HG02852 (cell line): ENCODE measurements around the gene AGAP1.

Source experiments
- ATAC-seq: cut with Tn5 transposase; IDR thresholded peaks from one replicate; pipeline ENCODE4 v1.9.1; 2021; ENCODE audit warnings: mild to moderate bottlenecking, moderate library complexity; ENCODE audit not compliant: unreplicated experiment

The AGAP1 gene

DNA sequence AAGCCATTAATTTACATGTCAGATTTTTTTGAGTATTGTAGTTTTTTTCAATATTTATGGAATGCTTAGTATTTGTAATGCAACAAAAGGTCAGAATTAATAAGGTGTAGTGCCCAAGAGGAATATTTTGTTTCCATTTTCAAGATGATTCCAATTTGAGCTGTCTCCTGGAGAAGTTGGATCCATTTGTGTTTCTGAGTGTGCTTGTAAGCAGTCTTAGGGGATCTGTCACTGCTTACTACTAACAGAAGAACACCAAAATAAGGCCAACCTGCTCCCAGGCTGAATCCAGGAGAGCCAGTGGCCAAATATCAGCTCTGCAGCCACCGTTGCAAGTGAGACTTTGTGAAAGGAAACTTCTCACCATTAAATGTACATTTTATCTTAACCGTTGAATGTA, 129.9 kb downstream of the AGAP1 start:
- no peak for ATAC-seq

- ATAC-seq: no peak
These were observed 132.8 kb downstream of the AGAP1 start for GRCh38 chr2:235626658-235627057.

DNA sequence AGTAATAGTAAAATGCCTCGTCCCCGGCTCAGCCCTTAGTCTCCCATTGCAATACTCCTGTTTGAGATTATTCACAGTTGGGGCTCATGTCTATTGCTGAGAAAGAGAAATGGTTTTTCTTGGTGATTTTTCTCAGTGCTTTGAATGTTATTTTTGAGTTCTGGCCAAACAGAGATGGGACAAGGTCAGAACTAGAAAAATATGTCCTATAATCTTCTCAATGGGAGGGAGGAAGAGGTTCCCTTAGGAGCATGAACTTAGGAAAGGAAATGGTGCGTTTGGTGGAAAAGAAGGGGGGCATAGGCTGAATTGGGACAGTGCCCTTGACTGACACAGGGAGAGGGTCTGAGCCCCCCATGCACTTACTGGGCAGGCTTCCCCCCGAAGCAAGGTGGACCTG, 133.8 kb downstream of the AGAP1 start:
- no peak for ATAC-seq

DNA sequence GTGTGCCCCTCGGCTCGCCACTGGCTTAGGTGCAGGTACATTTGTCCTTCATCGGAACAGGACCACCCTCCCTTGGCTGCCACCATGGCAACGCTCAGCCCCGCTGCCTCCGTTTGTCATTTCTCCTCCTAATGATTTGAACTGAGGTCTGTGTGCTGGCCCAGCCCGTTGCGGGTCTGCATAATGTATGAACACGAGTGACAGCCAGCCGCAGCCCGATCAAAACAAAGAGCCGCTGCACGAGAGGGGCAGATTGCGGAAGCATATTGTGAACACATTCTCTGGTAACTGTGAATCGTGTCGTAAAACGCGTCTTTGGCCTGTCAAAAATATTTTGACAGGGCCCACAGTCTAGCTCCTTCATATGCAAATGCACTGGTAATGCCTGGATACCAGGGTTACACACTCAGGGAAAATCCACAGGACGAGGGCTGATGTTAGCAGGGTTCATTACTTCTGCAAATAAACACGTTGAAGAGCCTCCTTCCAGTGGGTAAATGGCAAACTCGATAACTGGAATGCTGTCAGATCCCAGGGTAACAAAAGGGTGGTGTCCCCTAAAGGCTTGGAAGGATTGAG, 137.0 kb downstream of the AGAP1 start:
- no peak for ATAC-seq

GRCh38 chr2:235634435-235635158, 140.8 kb downstream of the AGAP1 start:
- no peak for ATAC-seq

- no peak for ATAC-seq
These were observed 142.7 kb downstream of the AGAP1 start for GRCh38 chr2:235636546-235636945.

GRCh38 chr2:235637896-235638295, 144.1 kb downstream of the AGAP1 start:
- no peak for ATAC-seq

DNA sequence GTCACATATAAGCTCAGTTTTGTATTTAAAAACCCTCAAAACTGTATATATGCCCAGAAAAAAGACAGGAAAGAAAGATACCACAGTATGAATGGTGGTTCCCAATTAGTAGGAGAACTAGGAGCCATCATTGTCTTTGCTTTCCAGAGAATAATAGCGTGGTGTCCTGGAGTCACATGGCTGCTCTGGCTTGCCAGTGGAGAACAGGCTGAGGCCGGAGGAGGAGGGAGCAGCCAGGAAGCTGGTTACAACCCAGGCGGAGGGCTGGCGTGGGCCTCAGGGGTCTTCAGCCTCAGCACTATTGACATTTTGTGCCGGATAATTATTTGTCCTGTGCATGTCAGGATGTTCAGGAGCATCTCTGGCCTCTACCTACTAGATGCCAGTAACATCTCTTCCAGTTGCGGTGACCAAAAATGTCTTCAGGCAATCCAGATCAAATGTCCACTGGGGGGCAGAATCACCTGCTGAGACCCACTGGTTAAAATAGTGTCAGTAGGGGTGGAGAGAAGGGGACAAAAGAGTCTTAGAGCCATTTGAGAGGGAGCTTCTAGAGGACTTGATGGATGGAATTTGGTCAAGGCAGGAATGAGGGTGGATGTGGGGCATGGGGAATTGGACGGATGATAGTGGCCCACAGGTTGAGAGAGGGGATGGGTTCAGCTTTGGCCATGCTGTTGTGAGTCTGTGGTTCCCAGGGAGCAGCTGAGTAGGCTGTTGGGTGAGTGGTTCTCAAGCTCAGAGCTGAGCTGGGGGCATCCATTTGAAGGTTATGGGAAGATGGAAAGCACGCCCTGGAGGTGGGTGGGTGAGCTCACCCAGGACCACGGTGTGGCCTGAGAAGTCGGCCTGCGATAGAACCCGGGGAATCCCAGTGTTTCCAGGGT, 144.9 kb downstream of the AGAP1 start:
- ATAC-seq: no peak

GRCh38 chr2:235639428-235639773, 145.6 kb downstream of the AGAP1 start:
- ATAC-seq: no peak

DNA sequence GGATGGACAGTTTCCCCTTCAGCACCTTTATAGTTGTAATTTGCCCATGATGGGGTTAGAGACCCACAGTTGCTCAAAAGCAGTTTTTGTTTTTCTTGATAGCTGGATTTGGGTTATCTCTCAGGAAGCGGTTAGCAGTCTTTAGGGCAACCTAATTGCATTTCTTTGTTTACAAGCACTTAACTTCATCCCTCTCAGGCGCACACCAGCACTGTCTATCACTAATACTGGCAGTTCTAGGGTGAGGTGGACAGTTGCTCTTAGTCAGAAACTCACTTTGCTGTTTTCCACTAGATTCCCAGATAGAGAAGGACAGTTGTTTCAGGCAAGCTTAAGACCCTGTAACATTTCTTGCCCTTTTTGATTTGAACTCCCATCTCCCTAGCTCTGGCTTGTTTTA, 146.0 kb downstream of the AGAP1 start:
- ATAC-seq: no peak

DNA sequence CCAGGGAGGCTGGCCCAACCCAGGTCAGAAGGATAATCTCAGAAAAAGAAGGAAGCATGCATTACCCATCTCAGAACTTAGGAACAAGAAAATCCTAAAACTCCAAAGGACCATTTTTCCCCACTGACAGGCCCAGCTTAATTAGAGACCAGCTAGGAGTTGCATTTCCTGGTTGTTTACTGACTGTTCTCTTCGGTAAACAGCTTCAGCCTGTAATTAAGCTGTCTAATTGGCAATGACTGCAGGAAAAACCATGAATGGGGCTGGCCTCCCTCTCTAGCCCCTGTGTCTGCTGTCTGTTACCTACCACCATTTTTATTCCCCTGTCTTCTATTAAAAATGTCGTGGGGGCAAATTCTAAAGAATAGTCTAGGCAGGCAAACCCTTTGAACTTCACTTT, 146.5 kb downstream of the AGAP1 start:
- no peak for ATAC-seq

DNA sequence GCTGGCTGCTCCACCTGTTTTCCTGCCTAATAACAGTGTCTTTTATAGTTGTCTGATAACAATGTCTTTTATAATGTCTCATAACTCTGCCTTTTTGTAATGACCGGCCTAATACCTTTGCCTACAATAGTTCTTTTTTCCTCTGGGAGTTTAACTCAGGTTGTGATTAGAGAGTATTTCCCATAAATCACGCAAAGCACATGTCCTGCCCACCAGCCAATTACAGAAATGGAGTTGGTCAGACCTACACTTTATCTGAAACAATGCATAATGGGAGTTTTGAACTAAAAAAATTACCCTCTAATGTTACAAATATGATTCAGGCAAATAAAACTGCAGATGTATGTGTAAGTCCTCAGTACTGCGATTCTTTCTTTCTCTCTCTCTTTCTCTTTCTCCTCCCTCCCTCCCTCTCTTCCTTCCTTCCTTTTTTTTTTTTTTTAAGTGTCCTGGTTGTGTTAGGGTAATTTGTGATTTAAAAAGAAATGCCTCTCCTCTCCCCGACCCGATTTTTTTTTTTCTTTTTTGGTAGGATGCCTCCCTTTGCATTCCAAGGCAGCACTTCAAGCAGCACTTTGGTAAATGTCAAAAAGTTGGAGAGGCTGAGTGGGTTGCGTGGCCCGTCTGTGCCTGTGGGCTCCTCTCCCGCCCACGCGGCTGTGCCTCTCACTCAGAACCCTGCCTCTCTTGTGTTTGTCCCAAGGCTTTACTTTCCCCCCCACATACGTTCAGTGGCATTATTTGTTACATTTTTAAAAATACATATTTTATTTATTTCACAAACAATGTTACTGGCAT, 147.3 kb downstream of the AGAP1 start:
- no peak for ATAC-seq

GRCh38 chr2:235641956-235642355, 148.1 kb downstream of the AGAP1 start:
- ATAC-seq: no peak

DNA sequence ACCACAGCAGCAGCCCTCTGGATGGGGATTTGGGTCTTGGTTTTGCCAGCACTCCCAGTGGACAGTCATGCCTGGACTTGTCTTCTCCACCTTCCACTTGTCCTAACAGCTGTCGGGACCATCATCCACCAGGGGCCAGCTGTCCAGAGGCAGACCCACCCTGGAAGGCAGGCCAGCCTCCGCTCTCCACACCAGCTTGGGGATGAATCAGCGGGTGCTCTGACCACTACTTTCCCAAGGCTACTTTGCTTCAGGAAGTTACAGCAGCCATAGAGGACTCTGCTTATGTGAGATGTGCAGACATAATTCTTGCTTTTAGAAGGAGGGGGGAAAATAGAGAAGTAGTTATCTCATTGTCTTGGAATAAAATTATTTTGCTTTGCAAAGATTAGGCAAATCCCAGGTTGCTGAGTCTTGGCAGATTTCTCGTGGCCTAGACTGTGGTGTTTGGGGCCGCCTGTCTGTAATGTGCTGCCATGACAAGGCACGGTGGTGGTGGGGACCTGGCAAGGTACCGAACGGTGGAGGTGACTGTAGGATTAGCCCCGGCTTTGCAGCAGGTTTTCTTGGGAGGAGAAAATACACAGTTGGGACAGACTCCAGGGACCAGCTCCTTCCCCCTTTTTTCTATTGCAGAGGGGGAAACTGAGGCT, 148.7 kb downstream of the AGAP1 start:
- no peak for ATAC-seq

GRCh38 chr2:235643680-235644511, 150.1 kb downstream of the AGAP1 start:
- ATAC-seq: no peak

GRCh38 chr2:235647264-235647663, 153.4 kb downstream of the AGAP1 start:
- no peak for ATAC-seq

- no peak for ATAC-seq
These were observed 154.0 kb downstream of the AGAP1 start for GRCh38 chr2:235647877-235648276.

GRCh38 chr2:235649418-235649817, 155.6 kb downstream of the AGAP1 start:
- ATAC-seq: no peak

DNA sequence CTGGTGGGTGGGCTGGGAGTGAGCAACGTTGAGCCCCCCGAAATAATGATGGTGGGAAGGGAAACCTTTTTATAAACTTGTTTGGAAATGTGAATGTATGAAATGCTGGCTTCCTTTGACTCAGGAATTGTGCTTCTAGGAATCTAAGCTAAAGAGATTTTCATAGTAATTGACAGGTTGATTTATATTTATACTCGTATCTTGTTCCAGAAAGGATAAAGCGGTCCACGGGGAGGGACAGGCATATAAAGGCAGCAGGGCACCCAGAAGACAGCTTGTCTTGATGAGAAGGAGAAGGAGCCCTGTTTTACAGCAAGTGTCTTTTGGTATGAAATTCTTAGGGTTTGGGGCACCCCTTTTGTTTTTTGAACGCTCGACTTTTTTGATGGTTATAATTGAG, 157.8 kb downstream of the AGAP1 start:
- ATAC-seq: no peak
